A204.1 (cell line): ENCODE data around the gene LRRC72.
A peak's percentile ranks its signal among the peaks of the same experiment; 100 is the strongest.
"Not testable (repeated sequence)": the region's sequence is repeated elsewhere in the genome, so short reads cannot be mapped to it uniquely, and the experiment has no call there.

Source experiments
- FAIRE-seq: peaks from 2 replicates; lab custom pipeline; 2012; peaks lifted over from hg19 to GRCh38; lab: Jason Lieb, UNC

Gene LRRC72

GRCh38 chr7:16529697-16530096, 3.1 kb downstream of the LRRC72 start:
- FAIRE-seq = peak; percentile 25

GRCh38 chr7:16531707-16532106, 5.1 kb downstream of the LRRC72 start:
- no peak for FAIRE-seq

DNA sequence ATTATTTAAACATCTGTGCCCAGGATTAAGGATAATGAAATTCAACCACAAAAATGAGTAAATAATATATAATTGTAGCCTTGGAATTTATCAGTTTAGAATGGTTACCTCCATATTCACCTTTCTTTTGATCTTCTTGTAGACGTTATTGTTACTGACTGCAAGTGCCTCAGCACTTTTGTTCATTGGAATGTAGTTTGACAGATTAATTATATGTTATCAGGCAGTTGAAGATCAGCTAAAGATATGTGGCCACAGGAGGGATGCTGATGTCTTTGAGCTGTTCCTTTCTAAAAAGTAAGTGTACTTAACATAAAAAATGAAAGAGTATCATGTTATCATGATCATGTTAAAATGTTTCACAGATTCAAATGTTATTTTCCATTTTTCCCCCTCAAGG, 5.6 kb downstream of the LRRC72 start:
- FAIRE-seq = no peak

GRCh38 chr7:16535500-16535899, 8.9 kb downstream of the LRRC72 start:
- FAIRE-seq = no peak

DNA sequence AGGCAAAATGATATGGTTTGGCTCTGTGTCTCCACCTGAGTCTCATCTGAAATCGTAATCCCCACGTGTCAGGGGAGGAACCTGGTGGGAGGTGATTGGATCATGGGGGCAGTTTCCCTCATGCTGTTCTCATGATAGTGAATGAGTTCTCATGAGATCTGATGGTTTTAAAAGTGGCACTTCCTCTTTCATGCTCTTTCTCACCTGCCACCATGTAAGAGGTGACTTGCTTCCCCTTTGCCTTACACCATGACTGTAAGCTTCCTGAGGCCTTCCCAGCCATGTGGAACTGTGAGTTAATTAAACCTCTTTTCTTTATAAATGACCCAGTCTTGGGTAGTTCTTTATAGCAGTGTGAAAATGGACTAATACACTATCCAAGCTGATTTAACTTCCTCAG, 13.9 kb downstream of the LRRC72 start:
- FAIRE-seq = not testable (repeated sequence)

DNA sequence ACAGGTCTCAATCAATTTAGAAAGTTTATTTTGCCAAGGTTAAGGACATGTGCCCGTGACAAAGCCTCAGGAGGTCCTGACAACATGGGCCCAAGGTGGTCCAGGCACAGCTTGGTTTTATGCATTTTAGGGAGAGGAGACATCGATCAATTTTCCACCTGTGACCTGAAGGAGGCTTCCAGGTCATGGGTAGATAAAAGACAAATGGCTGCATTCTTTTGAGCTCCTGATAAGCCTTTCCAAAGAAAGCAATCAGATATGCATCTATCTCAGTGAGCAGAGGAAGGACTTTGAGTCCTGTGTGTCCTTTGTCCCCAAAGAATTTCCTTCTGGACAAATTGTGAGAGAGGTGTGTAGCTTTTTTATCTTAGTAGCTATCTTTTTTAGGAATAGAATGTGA, 15.8 kb downstream of the LRRC72 start:
- FAIRE-seq = no peak

DNA sequence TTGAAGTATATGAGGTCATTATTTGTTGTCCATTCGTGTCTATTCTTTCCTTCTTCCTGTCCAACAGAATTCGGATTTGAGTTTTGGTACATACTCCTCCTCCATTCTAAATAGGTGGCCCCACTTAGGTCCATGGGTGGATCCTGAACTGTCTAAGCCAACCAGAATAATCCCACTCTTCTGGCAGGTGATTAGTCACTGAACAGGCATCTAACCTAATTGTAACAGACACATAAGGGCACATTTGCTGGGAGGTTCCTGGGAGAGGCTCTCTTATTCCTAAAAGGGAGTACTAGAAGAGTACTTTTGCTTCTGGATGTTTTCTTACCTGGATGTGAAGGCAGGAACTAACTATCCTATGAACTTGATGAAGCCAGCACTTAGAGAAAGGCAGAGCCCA, 16.8 kb downstream of the LRRC72 start:
- no peak for FAIRE-seq

DNA sequence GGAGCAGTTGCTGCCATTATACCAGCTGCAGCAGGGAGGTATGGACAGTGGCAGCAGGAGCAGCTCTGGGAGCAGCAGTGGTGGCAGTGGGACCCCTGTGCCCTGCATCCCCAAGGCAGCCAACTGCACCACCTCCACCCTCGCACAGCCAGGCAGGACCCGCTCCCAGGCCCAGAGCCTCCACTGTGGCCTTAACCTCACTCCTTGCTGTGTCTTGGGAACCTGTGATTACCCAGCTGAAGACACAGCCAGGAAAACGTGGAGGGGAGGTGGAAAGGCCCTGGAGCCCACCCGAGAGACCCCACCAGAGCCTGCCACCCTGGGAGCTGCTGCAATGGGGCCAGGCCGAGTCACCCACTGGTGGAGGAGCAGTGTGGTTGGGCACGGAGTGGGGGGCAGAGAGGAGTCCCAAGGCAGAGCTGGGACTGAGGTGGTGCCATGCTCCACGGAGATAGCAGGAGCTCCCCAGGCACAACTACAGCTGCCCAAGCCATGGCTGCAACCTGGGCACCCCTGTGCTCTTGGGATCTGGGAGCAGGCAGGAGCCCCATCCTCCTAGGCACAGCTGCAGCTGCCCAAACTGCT, 20.4 kb downstream of the LRRC72 start:
- FAIRE-seq = no peak

- FAIRE-seq = no peak
These were observed 21.8 kb downstream of the LRRC72 start for GRCh38 chr7:16548428-16548827.

- FAIRE-seq = no peak
These were observed 24.0 kb downstream of the LRRC72 start for GRCh38 chr7:16550671-16551070.

- no peak for FAIRE-seq
These were observed 28.1 kb downstream of the LRRC72 start for GRCh38 chr7:16554518-16555236.

- FAIRE-seq = no peak
These were observed 29.7 kb downstream of the LRRC72 start for GRCh38 chr7:16556359-16556758.

DNA sequence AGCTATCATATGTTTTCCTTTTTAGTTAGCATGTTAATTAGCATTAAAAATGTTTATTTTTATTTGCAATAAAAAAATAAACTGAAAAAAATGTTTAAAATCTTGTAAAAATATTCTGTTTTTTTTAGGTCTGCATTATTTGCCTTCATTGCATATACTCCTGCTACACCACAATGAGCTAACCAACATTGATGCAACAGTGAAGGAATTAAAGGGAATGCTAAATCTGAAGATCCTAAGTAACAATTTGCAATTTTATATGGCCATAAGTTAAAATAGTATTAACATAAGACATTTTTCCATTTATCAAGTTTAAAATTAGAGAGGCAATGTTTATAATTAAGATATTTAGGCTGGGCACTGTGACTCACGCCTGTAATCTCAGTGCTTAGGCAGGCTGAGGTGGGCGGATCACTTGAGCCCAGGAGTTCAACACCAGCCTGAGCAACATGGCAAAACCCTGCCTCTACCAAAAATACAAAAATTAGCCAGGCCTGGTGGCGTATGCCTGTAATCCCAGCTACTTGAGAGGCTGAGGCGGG, 32.2 kb downstream of the LRRC72 start:
- peak; percentile 41 for FAIRE-seq

GRCh38 chr7:16559497-16560179, 33.0 kb downstream of the LRRC72 start:
- no peak for FAIRE-seq

GRCh38 chr7:16561943-16562342, 35.3 kb downstream of the LRRC72 start:
- FAIRE-seq = no peak

- no peak for FAIRE-seq
These were observed 36.0 kb downstream of the LRRC72 start for GRCh38 chr7:16562456-16563220.

- peak; percentile 35 for FAIRE-seq
These were observed 36.8 kb downstream of the LRRC72 start for GRCh38 chr7:16563281-16564022.

- FAIRE-seq = no peak
These were observed 37.4 kb downstream of the LRRC72 start for GRCh38 chr7:16564023-16564380.

- FAIRE-seq = peak; percentile 97
These were observed 38.3 kb downstream of the LRRC72 start for GRCh38 chr7:16564909-16565426.

DNA sequence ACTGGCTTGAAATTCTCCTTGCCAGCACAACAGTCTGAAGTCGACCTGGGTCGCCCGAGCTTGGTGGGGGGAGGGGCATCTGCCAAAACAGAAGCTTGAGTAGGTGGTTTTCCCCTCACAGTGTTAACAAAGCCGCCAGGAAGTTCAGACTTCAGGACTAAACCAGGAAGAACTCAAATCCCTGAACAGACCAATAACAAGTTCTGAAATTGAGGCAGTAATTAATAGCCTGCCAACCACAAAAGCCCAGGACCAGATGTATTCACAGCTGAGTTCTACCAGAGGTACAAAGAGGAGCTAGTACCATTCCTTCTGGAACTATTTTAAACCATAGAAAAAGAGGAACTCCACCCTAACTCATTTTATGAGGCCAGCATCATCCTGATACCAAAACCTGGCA, 45.3 kb downstream of the LRRC72 start:
- FAIRE-seq = no peak

GRCh38 chr7:16579216-16579615, 52.6 kb downstream of the LRRC72 start:
- FAIRE-seq = no peak

DNA sequence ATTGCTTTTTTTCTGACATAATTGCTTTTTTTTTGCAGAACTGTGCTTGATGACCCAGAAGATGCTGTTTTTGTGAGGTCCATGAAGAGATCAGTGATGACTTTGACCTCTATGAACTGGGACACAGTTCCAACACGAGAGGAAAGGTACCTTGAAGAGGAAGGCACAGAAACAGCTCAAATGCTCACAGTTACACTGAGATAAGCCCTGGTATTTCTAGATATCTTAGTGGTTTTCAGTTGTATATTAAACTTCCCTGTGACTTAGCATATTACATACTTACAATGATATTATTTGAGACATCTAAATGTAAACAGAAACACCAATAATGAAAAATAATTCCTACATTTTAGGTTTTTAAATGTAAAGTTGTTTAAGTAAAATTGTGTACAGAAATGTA, 54.7 kb downstream of the LRRC72 start:
- FAIRE-seq = no peak
